Right kidney (tissue), 1 donor: ENCODE data around the gene SLC35E1.
A peak's percentile ranks its signal among the peaks of the same experiment; 100 is the strongest.
"Not testable (repeated sequence)": the region's sequence is repeated elsewhere in the genome, so short reads cannot be mapped to it uniquely, and the experiment has no call there.

Source experiments
- DNase-seq: peaks from one replicate; pipeline ENCODE4 v3.0.0-alpha.2; 2016

The SLC35E1 gene

DNA sequence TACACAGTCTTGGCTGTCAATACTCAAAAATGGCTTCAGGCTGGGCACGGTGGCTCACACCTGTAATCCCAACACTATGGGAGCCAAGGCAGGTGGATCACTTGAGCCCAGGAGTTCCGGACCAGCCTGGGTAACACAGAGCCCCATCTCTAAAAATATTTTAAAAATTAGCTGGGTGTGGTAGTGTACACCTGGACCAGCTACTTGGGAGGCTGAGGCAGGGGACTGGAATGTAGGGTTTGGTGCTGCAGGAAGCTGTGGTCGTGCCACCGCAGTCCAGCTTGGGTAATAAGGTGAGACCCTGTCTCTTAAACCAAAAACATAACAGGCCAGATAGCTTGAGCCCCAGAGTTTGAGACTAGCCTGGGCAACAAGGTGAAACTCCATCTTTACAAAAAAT, 23.3 kb downstream of the SLC35E1 start:
- no peak for DNase-seq

DNA sequence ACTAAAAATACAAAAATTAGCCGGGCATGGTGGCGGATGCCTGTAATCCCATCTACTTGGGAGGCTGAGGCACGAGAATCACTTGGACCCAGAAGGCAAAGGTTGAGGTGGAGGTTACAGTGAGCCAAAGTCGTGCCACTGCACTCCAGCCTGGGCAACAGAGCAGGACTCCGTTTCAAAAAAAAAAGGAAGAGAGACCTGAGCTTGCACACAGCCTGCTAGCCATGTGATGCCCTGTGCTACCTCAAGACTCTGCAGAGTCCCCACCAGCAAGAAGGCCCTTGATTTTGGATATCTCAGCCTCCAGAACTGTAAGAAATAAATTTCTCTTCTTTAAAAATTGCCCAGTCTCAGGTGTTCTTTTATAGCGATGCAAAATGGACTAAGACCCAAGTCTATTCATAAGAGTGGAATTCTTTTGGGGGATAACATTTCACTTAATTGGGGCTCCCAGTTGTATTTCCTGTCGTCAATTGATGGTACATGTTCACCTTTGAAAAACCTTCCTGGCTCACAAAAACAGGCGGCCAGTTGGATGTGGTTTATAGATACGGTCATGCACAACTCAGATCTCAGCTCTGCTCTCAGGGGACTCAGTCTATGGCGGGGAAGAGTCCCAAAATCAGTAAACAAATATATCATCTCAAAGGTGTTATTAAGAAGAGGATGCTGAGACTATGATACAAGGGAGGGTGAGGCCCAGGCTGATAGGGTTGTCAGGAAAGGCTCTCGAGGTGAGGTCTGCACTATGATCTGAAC, 27.6 kb downstream of the SLC35E1 start:
- no peak for DNase-seq

DNA sequence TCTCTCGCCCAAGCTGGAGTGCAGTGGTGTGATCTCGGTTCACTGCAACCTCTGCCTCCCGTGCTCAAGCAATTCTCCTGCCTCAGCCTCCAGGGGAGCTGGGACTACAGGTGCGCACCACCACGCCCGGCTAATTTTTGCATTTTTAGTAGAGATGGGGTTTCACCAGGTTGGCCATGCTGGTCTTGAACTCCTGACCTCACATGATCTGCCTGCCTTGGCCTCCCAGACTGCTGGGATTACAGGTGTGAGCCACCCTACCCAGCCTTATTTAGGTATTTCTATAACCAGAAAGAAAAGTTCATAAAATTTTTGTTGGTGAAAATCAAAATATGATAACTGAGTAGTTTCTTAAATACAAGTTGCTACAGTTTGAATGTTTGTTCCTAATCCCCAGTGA, 28.5 kb downstream of the SLC35E1 start:
- DNase-seq = not testable (repeated sequence)

DNA sequence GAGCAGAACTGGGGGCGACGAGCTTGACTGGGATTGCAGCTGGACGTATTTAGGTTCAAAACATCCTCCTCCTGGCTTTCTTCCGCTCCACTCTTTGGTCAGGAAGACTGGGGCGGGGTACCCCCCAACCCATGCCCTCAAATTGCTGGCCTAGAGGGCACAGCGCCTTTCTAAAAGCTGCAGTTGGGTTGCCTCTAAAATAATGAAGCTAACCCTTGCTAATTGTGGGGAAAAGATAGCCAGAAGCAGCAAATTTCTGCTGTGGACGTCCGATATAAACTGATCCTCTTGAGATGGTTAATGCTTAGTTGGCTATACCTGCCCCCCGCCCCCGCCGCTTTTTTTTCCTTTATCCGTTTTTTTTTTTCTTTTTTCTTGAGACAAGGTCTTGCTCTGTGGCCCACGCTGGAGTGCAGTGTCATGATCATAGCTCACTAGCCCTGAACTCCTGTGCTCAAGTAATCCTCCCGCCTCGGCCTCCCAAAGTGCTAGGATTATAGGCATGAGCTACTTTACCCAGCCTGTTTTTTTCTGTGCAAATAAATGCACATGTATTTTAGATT, 29.2 kb downstream of the SLC35E1 start:
- no peak for DNase-seq

DNA sequence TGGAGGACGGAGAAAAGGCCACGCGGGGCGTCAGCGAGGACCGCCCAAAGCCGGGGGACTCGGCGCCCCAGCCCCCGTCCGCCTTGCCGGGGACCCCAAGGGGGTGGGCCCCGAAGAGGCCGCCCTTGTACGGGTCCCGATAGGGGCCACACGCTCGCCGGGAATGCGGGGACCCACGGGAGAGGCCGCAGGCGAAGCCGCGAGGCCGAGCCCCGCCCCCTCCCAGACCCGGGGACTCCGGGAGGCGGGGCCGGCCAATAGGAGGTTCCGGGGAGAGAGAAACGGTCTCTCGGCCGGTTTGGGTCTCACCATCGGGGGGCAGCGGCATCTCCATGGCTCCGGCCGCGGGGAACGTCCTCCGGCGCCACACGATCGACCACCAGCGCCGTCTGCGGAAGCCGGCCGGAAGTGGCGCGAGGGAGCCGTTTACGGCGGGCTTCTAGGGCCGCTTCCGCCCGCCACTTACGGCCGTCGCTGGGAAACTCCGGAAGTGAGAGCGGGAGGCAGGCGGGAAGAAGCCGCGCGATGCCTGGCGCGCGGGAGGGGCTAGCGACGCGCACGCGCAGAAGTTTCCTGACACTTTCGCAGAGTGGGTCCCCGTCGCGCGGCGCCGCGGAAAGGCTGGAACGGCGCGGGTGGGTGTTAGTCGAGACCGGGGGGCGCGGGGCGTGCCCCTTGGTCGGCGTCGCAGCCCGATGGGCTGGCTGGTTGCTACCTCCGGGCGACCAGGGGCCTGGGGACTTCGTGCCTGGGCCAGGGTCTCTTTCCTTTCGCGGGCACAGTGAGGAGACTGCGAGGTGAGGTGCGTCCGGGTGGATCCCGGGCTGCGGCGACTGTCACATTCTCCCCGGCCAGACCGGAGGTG, 29.9 kb downstream of the SLC35E1 start, which contains the start of gene CHERP:
Gene CHERP (minus strand): TSS at position 393 of the 865 bp plus-strand sequence. CDS start 59 bp downstream, at position 334.
- DNase-seq = peak; percentile 95

DNA sequence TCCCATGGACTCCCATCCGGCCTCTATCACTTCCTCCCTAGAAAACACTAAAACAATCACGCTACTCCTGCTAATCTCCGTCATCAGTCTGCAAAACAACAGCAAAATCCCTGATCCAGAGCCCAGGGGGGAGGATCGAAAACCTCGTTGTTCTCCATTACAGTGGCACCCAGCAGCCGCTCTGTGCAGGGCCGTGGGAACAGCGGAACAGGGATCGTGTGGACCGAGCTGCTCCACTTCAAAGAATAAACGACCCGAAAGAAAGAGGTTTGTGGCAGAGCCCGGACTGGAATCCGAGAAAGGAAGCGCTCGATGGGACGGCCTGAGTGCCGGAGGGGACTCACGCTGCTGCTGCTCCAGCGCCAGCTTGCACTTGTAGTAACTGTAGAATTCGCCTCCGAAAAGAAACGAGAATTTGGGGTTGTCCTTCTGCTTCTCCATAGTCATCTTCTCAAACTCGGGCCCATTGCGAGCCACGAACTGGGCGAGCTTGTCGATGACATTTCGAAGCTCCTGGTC, 30.6 kb downstream of the SLC35E1 start:
- no peak for DNase-seq

DNA sequence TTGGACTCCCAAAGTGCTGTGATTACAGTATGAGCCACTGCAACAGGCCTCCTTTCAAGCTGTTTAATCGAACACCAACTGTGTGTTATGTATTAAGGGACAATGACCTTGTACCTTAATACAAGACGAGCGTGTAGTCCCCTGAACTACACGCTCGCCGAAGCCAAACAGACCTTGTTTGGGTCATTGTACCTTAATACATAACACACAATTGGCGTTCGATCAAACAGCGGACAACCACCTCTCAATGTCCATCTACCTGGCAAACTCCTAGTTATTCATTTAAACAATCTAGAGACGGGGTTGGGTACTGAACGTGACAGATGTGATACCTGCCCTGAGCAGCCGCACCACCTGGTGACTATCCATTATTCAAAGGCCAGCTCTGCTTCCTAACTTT, 31.3 kb downstream of the SLC35E1 start:
- DNase-seq = no peak

DNA sequence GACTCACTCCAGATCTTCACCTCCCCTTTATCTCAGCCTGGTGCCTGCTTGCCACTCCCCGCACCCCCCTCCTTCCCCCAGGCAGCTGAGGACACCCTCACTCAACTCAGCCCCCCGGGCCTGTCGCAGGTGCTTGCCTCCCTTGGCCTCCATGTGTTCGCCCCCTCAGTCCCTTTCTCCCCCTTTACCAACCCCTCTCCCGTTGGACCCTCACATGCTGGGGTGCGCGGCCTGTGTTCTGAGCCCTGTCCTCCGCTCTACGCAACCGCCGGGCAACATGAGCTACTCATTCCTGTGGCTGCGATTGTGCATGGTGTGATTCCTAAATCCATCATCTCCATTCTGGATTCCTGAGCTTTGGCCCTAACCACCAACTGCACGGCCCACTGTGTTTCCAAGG, 35.1 kb downstream of the SLC35E1 start:
- no peak for DNase-seq

DNA sequence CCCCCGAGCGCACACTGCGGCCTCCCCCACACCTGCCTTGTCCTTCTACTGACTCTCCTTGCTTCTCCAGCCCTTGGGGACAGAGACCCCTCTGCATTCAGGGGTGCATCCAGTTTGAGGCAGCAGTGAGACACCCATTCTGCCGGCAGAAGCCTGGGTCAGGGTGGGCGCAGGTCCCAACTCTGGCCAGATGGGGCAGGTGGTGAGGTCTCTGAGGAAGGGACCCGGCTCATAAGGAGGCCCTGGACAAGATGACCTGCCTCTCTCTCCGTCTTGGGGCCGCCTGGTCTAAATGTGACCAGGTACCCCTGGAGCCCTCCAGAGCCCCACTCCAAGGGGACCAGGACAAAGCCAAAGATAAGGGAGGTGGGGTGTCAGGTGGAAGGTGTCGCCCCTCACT, 36.1 kb downstream of the SLC35E1 start:
- no peak for DNase-seq

DNA sequence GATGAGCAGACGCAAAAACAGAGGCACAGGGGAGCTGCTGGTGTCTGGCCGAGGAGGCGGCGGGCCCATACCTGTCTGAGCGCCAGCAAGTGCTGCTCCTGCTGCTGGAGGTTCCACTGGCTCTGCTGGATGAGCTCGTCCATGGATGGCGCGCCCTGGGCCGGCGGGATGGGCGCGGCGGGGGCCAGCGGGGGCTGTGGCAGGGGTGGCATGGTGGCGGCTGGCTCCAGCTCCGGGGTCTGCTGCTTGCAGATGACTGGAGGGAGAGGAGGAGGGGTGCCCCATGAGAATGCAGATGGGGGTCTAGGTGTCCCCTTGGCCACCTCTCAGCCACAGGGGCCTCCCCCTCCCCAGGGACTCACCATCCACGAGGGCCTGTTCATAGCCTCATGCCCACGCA, 36.8 kb downstream of the SLC35E1 start:
- DNase-seq = no peak

DNA sequence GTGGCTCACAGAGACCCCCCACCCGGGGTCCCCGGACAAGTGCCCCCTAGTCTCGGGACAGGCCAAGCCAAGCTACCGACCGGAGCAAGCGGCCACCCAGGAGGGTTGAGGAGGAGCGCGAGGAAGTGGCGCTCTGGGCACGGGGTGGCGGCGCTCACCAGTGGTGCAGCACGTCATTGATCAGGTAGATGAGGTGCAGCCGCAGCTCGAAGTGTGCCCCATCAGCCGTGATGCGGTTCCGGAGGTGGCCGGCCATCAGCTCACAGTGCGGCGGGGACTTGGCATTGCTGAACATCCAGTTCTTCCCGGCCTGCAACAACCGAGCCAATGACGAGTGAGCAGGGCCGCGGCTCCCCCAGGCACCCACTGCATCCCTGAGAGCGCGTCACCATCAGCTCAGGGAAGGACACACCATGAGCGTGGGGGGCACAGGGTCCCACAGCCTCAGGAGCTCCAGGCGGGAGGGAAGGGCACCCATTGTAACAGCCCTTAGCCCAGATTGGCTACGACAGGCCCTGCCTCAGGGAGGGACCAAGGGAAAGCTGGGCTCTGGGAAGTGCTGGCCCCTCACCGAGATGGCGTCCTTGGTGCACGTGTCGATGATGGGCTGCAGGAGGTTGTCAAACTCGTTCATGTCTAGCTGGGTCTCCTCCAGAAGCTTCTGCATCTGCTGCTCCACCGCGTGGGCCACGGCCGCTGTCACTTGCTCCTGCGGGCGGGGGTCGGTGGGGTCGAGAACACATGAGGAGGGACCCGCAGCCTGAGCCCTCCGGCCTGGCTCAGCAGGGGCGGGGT, 39.6 kb downstream of the SLC35E1 start:
- DNase-seq = no peak

DNA sequence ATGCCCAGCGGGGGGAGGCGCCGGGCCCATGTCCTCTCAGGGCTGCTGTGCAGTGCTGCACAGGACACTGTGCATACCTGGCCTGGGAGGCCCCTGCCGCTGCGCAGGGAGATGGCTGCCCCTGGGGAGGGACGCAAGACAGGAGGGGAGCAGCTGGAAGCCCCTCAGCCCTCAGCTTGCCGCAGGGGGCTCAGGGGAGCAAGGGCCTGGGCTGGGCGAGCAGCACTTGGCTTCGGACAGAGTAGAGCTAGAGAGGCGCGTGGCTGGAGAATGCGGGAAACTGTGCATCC, 40.9 kb downstream of the SLC35E1 start:
- DNase-seq = no peak

DNA sequence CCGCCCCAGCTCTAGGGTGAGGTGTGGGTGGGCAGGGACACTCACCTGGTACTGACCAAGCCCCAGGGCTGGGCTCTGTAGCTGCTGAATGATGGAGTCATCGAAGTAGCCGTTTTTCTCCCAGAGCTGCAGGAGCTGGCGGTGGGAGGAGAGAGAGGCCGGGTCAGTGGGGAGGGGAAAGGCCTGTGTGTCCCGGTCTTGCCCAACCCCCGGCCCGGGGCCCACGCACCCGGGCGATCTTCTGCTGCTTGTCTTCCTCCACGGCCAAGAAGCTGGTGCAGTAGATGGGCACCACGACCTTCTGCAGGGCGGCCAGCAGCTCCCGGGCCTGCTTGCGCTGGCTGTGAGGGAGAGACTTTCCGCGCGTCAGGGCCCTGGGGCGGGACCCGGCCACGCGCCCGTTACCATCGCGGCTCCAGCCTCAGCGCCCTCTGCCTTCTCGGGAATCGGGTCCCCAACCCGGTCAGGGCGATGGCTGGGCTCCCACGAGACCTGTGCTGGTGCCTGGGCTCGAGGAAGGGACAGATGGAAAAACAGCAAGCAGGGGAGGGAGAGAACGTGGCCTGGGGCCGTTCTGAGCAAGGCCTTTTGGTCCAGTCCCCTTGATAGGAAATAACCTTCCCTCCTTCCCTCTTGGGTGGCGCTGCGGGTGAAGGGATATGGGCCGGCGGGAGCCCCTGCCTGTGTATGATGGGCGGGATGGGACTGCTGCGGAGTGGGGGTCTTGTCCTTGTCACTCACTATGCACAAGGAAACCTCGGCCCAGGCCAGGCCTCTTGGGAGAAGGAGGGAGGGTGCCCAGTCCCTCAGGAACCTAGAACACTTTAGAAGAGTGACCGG, 41.5 kb downstream of the SLC35E1 start:
- no peak for DNase-seq

DNA sequence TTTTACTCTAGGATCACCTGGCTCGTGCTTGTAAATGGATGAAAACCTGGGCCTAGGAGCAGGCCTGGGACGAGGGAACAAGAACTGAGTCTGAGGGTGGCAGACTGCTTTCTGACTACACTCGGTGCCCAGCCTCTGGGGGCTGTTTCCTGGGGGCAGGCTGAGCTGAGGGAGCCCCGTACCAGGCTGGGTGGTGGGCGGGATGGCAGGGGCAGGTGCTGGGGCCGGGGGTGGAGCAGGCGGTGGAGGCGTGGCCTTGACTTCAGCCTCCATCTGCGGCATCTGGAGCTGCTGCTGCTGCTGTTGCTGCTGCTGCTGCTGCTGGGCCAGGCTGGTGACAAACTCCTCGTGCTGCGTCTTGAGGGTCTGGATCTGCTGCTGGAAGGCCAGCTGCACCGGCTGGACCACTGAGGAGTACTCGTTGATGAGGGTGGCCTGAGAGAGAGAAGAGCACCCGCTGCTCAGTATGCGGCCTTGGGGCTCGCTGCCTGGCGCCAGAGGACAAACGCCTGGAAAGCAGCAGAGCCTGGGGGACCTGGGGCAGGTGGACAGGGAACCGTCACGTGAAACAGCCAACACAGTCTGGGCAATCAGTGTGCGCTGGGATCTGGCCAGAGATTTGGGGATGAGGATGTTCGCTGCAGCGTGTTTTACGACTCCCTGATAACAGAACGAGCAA, 42.6 kb downstream of the SLC35E1 start:
- DNase-seq = no peak

DNA sequence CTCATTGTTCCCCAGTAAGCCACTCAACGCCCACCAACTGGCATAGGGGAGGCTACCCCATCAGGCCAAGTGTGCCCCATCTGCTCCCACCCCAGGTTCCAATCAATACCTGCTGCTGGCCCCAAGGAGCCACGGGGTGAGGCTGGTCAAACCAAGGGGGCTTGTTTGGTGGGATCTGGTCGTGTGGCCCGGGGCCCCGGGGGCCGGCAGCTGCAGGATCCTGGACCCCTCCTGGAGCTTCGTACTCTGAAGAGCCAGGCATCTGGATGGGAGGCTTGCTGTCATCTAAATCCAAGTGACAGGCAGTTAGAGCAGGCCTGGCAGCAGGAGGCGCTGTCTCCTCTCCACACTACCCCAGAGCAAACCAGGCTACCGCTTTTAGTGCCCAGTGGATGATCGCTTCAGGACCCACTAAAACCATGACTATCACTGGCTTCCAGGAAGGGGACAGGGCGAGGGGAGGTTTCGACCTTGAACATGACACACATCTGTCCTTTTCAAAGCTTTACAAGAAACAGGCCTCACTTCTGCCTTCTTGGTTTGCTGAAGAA, 44.2 kb downstream of the SLC35E1 start:
- DNase-seq = no peak

DNA sequence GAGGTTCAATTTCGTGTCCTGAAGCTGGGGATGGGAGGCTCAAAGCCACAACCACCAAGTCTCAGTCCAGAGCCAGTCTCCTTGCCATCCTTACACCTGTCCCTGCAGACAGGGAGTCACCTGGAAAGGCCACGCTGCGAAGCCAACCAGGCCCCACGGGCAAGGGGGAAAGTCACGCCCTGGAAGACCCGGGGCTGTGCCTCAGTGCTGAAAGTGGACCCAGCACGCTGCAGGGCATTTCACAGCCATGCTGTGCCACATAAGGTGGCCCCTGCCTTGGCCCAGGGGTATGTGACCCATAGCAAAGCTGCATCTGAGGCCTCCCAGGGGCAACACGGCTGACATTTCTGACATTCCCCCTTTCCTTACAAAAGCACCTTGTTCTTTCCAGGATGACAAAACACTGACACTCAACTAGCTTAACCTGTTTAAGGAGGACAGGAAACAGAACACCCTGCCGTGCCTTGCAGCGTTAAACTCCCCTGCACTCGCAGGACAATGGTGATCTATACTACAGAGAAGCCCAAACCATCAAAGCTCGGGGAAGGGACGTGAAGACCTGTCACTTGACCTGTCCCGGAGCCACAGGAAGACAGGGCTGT, 44.8 kb downstream of the SLC35E1 start:
- no peak for DNase-seq

DNA sequence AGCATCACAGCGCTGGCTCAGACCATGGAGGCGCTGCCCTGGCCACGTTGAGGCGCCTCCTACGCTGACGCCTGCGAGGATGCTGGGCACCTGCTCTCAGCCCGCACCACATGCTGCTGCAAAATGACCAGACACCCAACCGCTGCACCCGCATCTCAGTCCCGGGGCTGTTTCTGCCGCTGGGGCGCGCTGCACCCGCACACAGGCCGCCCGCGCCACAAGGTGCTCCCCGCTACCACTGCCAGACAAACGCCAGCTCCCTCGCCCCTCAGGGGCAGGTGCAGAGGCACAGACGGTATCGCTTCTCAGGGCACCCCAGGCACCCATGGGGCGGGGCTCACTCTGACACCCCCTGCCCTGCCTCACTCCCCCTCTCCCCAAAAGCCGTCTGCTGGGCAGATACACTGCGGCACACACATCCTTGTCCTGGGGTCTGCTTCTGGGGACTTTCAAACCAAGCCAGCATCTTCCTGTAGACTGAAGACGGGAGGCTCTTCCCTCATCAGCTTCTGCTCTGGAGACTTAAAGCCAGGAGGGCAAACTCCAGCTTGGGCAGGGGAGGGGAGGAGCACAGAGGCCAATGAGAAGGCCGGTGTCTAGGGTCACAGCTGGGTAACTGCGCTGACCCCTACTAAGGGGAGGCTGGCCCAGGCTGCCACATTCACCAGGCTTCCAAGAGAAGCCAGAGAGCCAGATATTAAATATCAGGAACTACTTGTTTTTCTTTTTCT, 46.3 kb downstream of the SLC35E1 start:
- DNase-seq = no peak

DNA sequence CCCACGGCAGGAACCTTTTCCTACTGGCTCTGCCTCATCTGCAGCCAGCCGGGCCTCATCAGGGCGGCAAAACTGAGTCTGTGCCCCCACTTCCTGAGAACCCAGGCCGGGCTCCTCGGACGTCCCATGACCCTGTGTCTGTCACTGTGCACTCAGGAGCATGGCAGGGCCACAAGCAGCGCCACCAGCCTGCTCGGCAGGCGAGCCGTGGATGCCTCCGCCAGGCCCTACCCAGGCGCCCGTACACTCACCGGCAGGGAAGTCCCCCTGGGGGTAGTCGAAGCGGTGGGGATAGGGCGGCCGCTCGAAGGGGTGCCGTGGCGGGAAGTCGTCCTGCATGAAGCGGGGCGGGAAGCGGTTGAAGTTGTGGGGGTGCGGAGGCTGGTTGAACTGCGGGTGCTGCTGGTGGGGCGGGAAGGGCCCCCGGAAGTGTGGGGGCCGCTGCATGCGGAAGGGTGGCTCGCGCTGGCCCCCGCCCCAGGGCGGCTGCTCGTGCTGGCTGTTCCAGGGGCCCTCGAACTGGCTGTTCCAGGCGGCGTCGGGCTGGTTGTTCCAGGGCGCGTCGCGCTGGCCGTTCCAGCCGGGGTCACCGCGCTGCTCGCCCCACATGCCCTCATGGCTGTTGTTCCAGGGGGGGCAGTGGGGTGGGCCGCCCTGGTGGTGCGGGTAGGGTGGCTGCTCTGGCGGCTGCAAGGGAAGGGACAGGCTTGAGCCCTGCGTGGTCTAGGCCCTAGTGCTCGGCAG, 47.1 kb downstream of the SLC35E1 start:
- no peak for DNase-seq
